IMR-90 (cell line): ENCODE measurements around the gene RPS19BP1. TPM values are rescaled to one million over a fixed set of nuclear protein-coding genes. Genes with fewer than 3 reads are reported as not detected.

ENCODE experiments used
- ATAC-seq: fragments of 200-7000 bp; cut with Tn5 transposase; 2 replicates; pipeline ENCODE4 v1.9.1; 2020; ENCODE audit warnings: low read depth, mild to moderate bottlenecking, moderate library complexity
- BruUV-seq: library from RNA; stranded (reverse); fragments of 400-500 nt; replicated peaks from 2 replicates; lab custom pipeline; 2021; lab: Mats Ljungman, UMichigan
- CTCF ChIA-PET: fragments of 300-600 bp; formaldehyde crosslinking; extraction: SDS; loops from one replicate; lab custom pipeline; 2021; ENCODE audit warnings: antibody characterized with exemption; lab: Yijun Ruan, JAX
- POLR2A ChIA-PET: fragments of 300-600 bp; sonication (Branson Sonifier 250); formaldehyde crosslinking; loops from one replicate; lab custom pipeline; 2022; ENCODE audit warnings: antibody characterized with exemption; ENCODE audit not compliant: unreplicated experiment; lab: Charles Lee
- DNase-seq: peaks from one replicate; pipeline ENCODE4 v3.0.0; 2013
- H2AFZ ChIP-seq: replicated peaks from 2 replicates; pipeline ENCODE3; 2013; ENCODE audit warnings: low read length, mild to moderate bottlenecking; ENCODE audit not compliant: poor library complexity
- H2AK5ac ChIP-seq: 2 replicates; pipeline ENCODE4 v1.6.1; 2013; ENCODE audit warnings: low read depth, low read length, inconsistent platforms
- H2AK9ac ChIP-seq: replicated peaks from 2 replicates; pipeline ENCODE3; 2013; ENCODE audit warnings: mild to moderate bottlenecking, low read depth, low read length, moderate library complexity; ENCODE audit not compliant: poor library complexity
- H2BK120ac ChIP-seq: 2 replicates; pipeline ENCODE4 v1.6.1; 2013; ENCODE audit warnings: low read depth, low read length, inconsistent platforms
- H2BK15ac ChIP-seq: 3 replicates; pipeline ENCODE4 v1.6.1; 2013; ENCODE audit warnings: low read depth, low read length, inconsistent platforms
- H2BK20ac ChIP-seq: 2 replicates; pipeline ENCODE4 v1.6.1; 2013; ENCODE audit warnings: low read depth, mild to moderate bottlenecking, inconsistent platforms, low read length, moderate library complexity
- H2BK5ac ChIP-seq: 2 replicates; pipeline ENCODE4 v1.6.1; 2013; ENCODE audit warnings: mild to moderate bottlenecking, low read depth, low read length, inconsistent platforms; ENCODE audit not compliant: poor library complexity, severe bottlenecking
- H3K14ac ChIP-seq: replicated peaks from 2 replicates; pipeline ENCODE4 v1.6.1; 2013; ENCODE audit warnings: low read depth, low read length, inconsistent platforms
- H3K18ac ChIP-seq: 2 replicates; pipeline ENCODE4 v1.6.1; 2013; ENCODE audit warnings: low read depth, low read length, control low read depth
- H3K23ac ChIP-seq: 2 replicates; pipeline ENCODE4 v1.6.1; 2013; ENCODE audit warnings: low read depth, low read length, inconsistent platforms
- H3K27ac ChIP-seq: 2 replicates; pipeline ENCODE4 v1.5.1; 2013; ENCODE audit warnings: mild to moderate bottlenecking, control low read depth, low read length; ENCODE audit not compliant: insufficient read depth
- H3K27me3 ChIP-seq: 2 replicates; pipeline ENCODE4 v1.6.1; 2013; ENCODE audit warnings: low read length; ENCODE audit not compliant: control insufficient read depth, insufficient read depth
- H3K36me3 ChIP-seq: 2 replicates; pipeline ENCODE4 v1.6.1; 2013; ENCODE audit warnings: low read length, mixed read lengths; ENCODE audit not compliant: control insufficient read depth, insufficient read depth
- H3K4ac ChIP-seq: 2 replicates; pipeline ENCODE4 v1.6.1; 2013; ENCODE audit warnings: low read depth, low read length, inconsistent platforms
- H3K4me1 ChIP-seq: 2 replicates; pipeline ENCODE4 v1.6.1; 2013; ENCODE audit warnings: low read length, mixed read lengths; ENCODE audit not compliant: control insufficient read depth, insufficient read depth
- H3K4me2 ChIP-seq: 2 replicates; pipeline ENCODE4 v1.6.1; 2013; ENCODE audit warnings: low read depth, mild to moderate bottlenecking, control low read depth, low read length, moderate library complexity
- H3K4me3 ChIP-seq: 2 replicates; pipeline ENCODE4 v1.5.1; 2013; ENCODE audit warnings: low read depth, mild to moderate bottlenecking, control low read depth, low read length, moderate library complexity; ENCODE audit not compliant: insufficient read depth
- H3K56ac ChIP-seq: 2 replicates; pipeline ENCODE4 v1.6.1; 2013; ENCODE audit warnings: low read length, inconsistent platforms; ENCODE audit not compliant: insufficient read depth; ENCODE audit errors: extremely low read depth
- H3K79me1 ChIP-seq, 2 experiments: 2 replicates each; pipeline ENCODE4 v1.6.1; 2013; ENCODE audit warnings: low read length in 2 of 2, inconsistent platforms in 1 of 2, low read depth in 1 of 2
- H3K9ac ChIP-seq: 2 replicates; pipeline ENCODE4 v1.6.1; 2013; ENCODE audit warnings: low read depth, low read length, control low read depth
- H3K9me1 ChIP-seq: 2 replicates; pipeline ENCODE4 v1.6.1; 2013; ENCODE audit warnings: low read length, inconsistent platforms; ENCODE audit not compliant: insufficient read depth
- H3K9me3 ChIP-seq: 2 replicates; pipeline ENCODE4 v1.6.1; 2013; ENCODE audit warnings: low read length; ENCODE audit not compliant: control insufficient read depth, insufficient read depth
- H4K20me1 ChIP-seq: 2 replicates; pipeline ENCODE4 v1.6.1; 2013; ENCODE audit warnings: low read length, inconsistent platforms; ENCODE audit not compliant: insufficient read depth
- H4K5ac ChIP-seq: 2 replicates; pipeline ENCODE4 v1.6.1; 2013; ENCODE audit warnings: mild to moderate bottlenecking, low read depth, low read length, control low read depth
- H4K8ac ChIP-seq, 2 experiments: 2 replicates each; pipeline ENCODE4 v1.6.1; 2013; ENCODE audit warnings: low read depth in 2 of 2, low read length in 2 of 2, control low read depth in 1 of 2, inconsistent platforms in 1 of 2
- H4K91ac ChIP-seq: 2 replicates; pipeline ENCODE4 v1.6.1; 2013; ENCODE audit warnings: low read depth, low read length, inconsistent platforms; ENCODE audit not compliant: insufficient read depth
- BHLHE40 ChIP-seq: fragments of 150-350 bp; IDR thresholded peaks from 2 replicates; pipeline ENCODE4 v1.6.1; 2016; ENCODE audit warnings: mild to moderate bottlenecking, low read depth, low read length
- CEBPB ChIP-seq: IDR thresholded peaks from 2 replicates; pipeline ENCODE4 v1.6.1; 2012; ENCODE audit warnings: low read depth, low read length, improper control_type of control experiment
- CHD1 ChIP-seq: IDR thresholded peaks from 2 replicates; pipeline ENCODE4 v1.6.1; 2012; ENCODE audit warnings: low read depth, low read length, improper control_type of control experiment
- FOS ChIP-seq: fragments of 150-350 bp; IDR thresholded peaks from 2 replicates; pipeline ENCODE4 v1.6.1; 2016; ENCODE audit warnings: low read depth, low read length
- MAFK ChIP-seq: IDR thresholded peaks from 2 replicates; pipeline ENCODE4 v1.6.1; 2012; ENCODE audit warnings: low read depth, low read length, improper control_type of control experiment
- MAZ ChIP-seq: IDR thresholded peaks from 2 replicates; pipeline ENCODE4 v1.6.1; 2012; ENCODE audit warnings: low read depth, mild to moderate bottlenecking, low read length, improper control_type of control experiment, moderate library complexity, borderline replicate concordance
- MXI1 ChIP-seq: IDR thresholded peaks from 2 replicates; pipeline ENCODE4 v1.6.1; 2012; ENCODE audit warnings: low read depth, mild to moderate bottlenecking, low read length, moderate library complexity, borderline replicate concordance
- NFE2L2 ChIP-seq: fragments of 150-350 bp; IDR thresholded peaks from 2 replicates; pipeline ENCODE4 v1.6.1; 2016; ENCODE audit warnings: low read depth, mild to moderate bottlenecking, low read length
- POLR2A ChIP-seq: IDR thresholded peaks from 2 replicates; pipeline ENCODE4 v1.6.1; 2012; ENCODE audit warnings: mild to moderate bottlenecking, low read depth, low read length
- RAD21 ChIP-seq: IDR thresholded peaks from 2 replicates; pipeline ENCODE4 v1.6.1; 2012; ENCODE audit warnings: low read length, improper control_type of control experiment
- RCOR1 ChIP-seq: IDR thresholded peaks from 2 replicates; pipeline ENCODE4 v1.6.1; 2012; ENCODE audit warnings: mild to moderate bottlenecking, low read length, improper control_type of control experiment; ENCODE audit not compliant: insufficient replicate concordance
- RFX5 ChIP-seq: IDR thresholded peaks from 2 replicates; pipeline ENCODE4 v1.8.0; 2012; ENCODE audit warnings: low read depth, mild to moderate bottlenecking, low read length, moderate library complexity
- SMC3 ChIP-seq: fragments of 150-350 bp; IDR thresholded peaks from 2 replicates; pipeline ENCODE4 v1.6.1; 2016; ENCODE audit warnings: low read depth, mild to moderate bottlenecking, antibody characterized with exemption, low read length, moderate library complexity
- WGBS, 2 experiments: methylation state at CpG; one replicate each; pipeline versions ENCODE4 v1.1.5 to v1.1.7; 2013; ENCODE audit warnings: missing lambda C conversion rate in 2 of 2; ENCODE audit not compliant: insufficient read length in 1 of 2; ENCODE audit errors: extremely low coverage in 2 of 2; 5-methylcytosine and 5-hydroxymethylcytosine counted together
- dilution Hi-C: fragments of 300-500 bp; cut with HindIII; formaldehyde crosslinking; loops from one replicate; pipeline ENCODE4 v1.14.3; 2018; ENCODE audit warnings: low sequenced_read_pairs; ENCODE audit not compliant: unreplicated experiment
- in situ Hi-C: fragments of 300-500 bp; cut with MboI; formaldehyde crosslinking; loops from 3 replicates; pipeline ENCODE4 v1.14.3; 2019; ENCODE audit warnings: low sequenced_read_pairs, inconsistent platforms, mixed read lengths
- intact Hi-C: fragments of 100-400 bp; cut with micrococcal nuclease; formaldehyde crosslinking; loops from 2 replicates; pipeline ENCODE4 v1.10.0; 2022
- polyA plus RNA-seq, 3 experiments: library from polyadenylated mRNA; depleted of rRNA; stranded (reverse); fragments of >200 nt; gene quantifications; 2 replicates each; pipeline ENCODE4 v1.2.3, GENCODE V29; 2012; ENCODE audit warnings: low replicate concordance in 1 of 3
- total RNA-seq: library from RNA; depleted of rRNA; stranded (reverse); fragments of >200 nt; gene quantifications from 2 replicates; pipeline ENCODE4 v1.2.3, GENCODE V29; 2012
- TF ChIP-seq, protein P1 (sequence below): conservative IDR thresholded peaks from 2 replicates; pipeline ENCODE4 v1.5.1; 2012; ENCODE audit warnings: mild to moderate bottlenecking, low read depth, low read length, improper control_type of control experiment
- TF ChIP-seq, protein P2 (sequence below): fragments of 150-350 bp; IDR thresholded peaks from 2 replicates; pipeline ENCODE4 v1.6.1; 2016; ENCODE audit warnings: low read depth, mild to moderate bottlenecking, low read length, moderate library complexity, borderline replicate concordance
- TF ChIP-seq, protein P3 (sequence below): fragments of 150-350 bp; IDR thresholded peaks from 2 replicates; pipeline ENCODE4 v1.6.1; 2017; ENCODE audit warnings: mild to moderate bottlenecking, antibody characterized with exemption, low read length, low read depth

Gene RPS19BP1
- total and polyA plus RNA-seq, 2 of the 4 experiments (the other 2 are of a cell fraction), result 33.0 to 95.4 TPM

DNA sequence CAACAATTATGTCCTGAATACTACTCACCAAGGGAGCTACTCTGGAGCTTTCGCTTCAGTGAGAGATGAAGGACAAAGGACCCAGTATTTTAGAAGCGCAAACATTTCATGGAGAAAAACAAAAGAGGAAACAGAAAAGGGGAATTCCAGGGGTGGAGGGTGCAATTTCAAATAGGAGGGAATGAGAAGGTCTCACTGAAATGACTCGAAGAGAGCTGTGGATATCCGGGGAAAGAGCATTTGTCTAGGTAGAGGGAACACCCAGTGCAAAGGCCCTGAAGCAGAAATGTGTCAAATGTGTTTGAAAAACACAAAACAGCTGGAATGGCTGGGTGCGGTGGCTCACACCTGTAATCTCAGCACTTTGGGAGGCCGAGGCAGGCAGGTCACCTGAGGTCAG, 2.4 kb downstream of the RPS19BP1 start:
- in situ Hi-C loops (loop anchor here (10.0 kb wide), 2 partner anchors 655 to 815 kb away; partner anchors contain the start of gene ADSL), intact Hi-C loops (loop anchor here (10.0 kb wide), 1 partner anchor 645 kb away; the partner anchor contains the start of gene TNRC6B), dilution Hi-C loops (no loop called here)
- Histone ChIP-seq H3K36me3 (peaks cover 12% of the 10 kb centered on the region), H4K91ac (no peak overlapping the region), H3K18ac (no peak overlapping the region), H3K27me3 (no peaks in the 10 kb centered on the region), H3K56ac (no peak overlapping the region), H3K9me3 (no peaks in the 10 kb centered on the region), H2AK9ac (no peak overlapping the region), H2BK5ac (no peak overlapping the region), H3K14ac (no peak overlapping the region), H3K4me1 (peaks cover 7% of the 10 kb centered on the region), H3K9me1 (0 out of 2 replicates have a peak, but pooled peaks cover 2% of the 10 kb centered on the region), H2AK5ac (no peak overlapping the region), H2AFZ (no peak overlapping the region), H4K8ac (no peak overlapping the region), H4K20me1 (peaks cover 57% of the 10 kb centered on the region), H3K79me1 (peaks cover 23 to 65% of the 10 kb centered on the region in 2 experiments), H2BK20ac (no peak overlapping the region), H2BK120ac (no peak overlapping the region), H3K4me3 (no peak overlapping the region), H3K27ac (no peak overlapping the region), H3K4ac (no peak overlapping the region), H3K23ac (no peak overlapping the region), H3K4me2 (no peak overlapping the region), H3K9ac (no peak overlapping the region), H2BK15ac (no peak overlapping the region), H4K5ac (no peak overlapping the region)
- DNase-seq, result no peak
- no peak for ATAC-seq
- CTCF ChIA-PET, result interaction anchor here (1.4 to 1.7 kb wide), 2 partner anchors 36 to 514 kb away, joined by 4 to 14 read pairs; no protein-coding TSS in a partner anchor
- BruUV-seq, result no TSS peak
- POLR2A ChIA-PET, result no interaction called here
- TF ChIP-seq SMC3, result no peak
- TF ChIP-seq CHD1, result no peak
- no peak for TF ChIP-seq MXI1
- TF ChIP-seq, protein P1, sequence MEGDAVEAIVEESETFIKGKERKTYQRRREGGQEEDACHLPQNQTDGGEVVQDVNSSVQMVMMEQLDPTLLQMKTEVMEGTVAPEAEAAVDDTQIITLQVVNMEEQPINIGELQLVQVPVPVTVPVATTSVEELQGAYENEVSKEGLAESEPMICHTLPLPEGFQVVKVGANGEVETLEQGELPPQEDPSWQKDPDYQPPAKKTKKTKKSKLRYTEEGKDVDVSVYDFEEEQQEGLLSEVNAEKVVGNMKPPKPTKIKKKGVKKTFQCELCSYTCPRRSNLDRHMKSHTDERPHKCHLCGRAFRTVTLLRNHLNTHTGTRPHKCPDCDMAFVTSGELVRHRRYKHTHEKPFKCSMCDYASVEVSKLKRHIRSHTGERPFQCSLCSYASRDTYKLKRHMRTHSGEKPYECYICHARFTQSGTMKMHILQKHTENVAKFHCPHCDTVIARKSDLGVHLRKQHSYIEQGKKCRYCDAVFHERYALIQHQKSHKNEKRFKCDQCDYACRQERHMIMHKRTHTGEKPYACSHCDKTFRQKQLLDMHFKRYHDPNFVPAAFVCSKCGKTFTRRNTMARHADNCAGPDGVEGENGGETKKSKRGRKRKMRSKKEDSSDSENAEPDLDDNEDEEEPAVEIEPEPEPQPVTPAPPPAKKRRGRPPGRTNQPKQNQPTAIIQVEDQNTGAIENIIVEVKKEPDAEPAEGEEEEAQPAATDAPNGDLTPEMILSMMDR, result no peak
- no peak for TF ChIP-seq POLR2A
- TF ChIP-seq, protein P2, sequence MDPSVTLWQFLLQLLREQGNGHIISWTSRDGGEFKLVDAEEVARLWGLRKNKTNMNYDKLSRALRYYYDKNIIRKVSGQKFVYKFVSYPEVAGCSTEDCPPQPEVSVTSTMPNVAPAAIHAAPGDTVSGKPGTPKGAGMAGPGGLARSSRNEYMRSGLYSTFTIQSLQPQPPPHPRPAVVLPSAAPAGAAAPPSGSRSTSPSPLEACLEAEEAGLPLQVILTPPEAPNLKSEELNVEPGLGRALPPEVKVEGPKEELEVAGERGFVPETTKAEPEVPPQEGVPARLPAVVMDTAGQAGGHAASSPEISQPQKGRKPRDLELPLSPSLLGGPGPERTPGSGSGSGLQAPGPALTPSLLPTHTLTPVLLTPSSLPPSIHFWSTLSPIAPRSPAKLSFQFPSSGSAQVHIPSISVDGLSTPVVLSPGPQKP, result no peak
- TF ChIP-seq FOS, result no peak
- no peak for TF ChIP-seq MAZ
- no peak for TF ChIP-seq CEBPB
- TF ChIP-seq BHLHE40, result no peak
- TF ChIP-seq RFX5, result no peak
- TF ChIP-seq, protein P3, sequence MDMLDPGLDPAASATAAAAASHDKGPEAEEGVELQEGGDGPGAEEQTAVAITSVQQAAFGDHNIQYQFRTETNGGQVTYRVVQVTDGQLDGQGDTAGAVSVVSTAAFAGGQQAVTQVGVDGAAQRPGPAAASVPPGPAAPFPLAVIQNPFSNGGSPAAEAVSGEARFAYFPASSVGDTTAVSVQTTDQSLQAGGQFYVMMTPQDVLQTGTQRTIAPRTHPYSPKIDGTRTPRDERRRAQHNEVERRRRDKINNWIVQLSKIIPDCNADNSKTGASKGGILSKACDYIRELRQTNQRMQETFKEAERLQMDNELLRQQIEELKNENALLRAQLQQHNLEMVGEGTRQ, result no peak
- no peak for TF ChIP-seq RCOR1
- no peak for TF ChIP-seq NFE2L2
- TF ChIP-seq RAD21, result no peak
- TF ChIP-seq MAFK, result no peak
- 92% methylated on average over 5 of the region's 6 CpGs; no CpG with 5 or more reads in 1 of the 2 experiments for WGBS, 2 experiments
